CD4-positive, alpha-beta T cell treated with Interleukin-15 for 1 hour (primary cell): ENCODE measurements around the gene MORC4.
"Not testable (repeated sequence)": the region's sequence is repeated elsewhere in the genome, so short reads cannot be mapped to it uniquely, and the experiment has no call there.

Experiments
- DNase-seq: peaks from one replicate; pipeline ENCODE4 v3.0.0-alpha.2; 2020

Gene MORC4

DNA sequence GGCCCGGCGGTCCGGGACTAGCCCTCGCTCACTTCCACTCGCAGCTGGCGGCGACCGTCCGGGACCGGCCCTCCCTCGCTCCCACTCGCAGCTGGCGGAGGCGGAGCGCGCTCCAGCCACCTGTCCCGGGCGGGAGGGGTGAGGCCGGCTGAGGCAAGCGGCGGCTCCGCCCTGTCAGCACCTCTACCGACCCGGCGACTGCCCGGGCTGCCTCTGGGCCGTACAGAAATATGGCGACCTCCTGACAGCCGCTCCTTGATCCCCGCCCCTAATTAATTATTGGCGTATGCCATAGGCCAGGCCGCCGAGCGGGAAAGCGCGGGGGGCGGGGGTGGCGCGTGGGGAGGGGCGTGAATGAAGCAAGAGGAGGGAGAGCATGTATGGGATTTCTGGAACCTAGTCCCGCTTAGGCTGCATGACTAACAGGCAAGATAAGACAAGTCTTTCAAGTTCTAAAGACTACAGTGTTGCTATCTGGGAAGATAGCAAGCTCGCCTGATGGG, at the start of gene MORC4:
TSS of gene MORC4 (minus strand) at position 200 of the 503 bp plus-strand sequence. CDS start 243 bp downstream, outside the sequence.
- DNase-seq, result peak; percentile 71

DNA sequence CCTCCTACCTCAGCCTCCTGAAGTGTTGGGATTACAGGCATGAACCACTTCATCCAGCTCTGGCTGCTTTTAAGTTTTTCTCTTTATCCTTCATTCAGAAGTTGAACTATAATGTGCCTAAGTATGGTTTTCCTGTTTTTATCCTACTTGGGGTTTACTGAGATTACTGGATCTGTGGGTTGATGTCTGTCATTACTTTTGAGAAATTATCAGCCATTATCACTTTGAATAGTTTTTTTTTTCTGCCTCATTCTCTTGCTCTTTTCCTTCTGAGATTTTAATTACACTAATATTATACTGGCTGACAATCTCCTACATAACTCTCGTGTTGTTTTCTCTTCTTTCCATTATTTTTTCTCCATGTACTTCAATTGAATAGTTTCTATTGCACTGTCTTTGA, 47.6 kb upstream of the MORC4 start:
- no peak for DNase-seq

DNA sequence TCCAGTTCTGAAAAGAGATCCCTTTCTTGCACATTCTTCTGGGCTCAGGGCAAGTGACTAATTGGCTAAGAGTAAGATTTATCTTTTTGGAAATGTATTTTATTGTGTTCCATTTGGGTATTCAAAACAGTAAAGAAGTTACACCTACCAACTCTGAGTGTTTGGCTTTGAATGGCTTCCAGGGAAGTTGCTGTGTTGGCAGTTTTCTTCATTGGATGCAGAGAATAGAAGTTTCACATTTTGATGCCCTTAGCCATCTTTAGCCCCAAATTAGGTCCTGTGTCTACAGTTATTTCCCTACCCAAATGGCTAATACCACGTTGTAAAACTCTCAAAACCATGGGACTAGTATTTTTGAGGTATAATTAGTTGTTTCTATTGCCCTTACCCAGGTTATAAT, 29.7 kb upstream of the MORC4 start:
- no peak for DNase-seq

DNA sequence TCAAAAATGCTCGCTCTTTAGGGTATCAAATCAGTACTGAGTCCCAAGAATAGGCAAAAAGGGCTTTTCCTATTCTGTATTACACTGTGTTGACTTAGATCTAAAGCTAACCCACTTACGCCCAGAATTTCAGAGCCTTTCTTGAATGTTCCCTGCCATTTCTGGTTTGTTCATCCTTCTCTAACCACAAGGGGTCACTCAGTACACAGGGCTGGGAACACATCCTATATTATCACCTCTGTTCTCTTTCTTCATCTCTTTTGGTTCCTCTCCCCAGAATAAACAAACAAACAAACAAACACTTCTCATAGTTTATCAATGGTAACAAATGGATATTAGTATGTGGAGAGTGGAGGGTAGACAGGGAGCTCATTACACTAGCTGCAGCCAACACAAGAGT, 25.5 kb upstream of the MORC4 start:
- DNase-seq, result no peak

DNA sequence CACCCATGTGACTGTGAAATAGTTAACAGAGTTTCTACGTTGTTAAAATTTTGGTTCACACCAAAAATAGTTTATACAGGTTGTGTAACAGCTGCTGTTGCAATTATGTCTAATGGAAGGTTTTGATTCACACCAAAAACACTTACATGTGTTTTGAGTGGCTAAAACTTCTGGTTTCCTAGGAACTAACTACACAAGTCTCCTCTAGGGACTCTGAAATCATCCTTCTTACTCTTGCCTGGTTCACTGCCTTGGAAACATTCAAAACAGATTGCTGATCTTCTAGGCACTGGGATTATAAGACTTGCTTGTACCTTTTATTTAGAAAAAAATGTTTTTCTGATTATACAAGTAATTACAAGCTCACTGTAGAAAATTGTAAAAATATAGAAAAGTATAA, 14.9 kb upstream of the MORC4 start:
- DNase-seq, result no peak

DNA sequence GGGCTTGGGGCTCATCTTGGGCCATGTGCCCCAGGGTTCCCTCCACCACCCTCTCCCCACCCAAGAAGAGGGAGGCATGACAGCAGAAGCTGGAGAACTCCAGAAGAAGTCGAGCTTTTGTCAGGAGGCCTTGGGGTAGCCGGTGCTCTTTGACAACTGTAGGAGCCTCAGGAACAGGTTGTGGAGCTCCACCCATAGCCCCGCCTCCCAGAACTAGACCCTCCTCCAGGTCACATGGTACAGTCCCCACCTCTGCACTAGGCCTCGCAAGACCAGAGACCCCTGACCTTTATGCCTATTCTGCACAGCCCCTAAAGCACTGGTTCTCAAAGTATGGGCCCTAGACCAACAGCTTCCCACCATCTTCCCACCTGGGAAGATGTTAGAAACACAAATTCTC, 8.0 kb upstream of the MORC4 start:
- no peak for DNase-seq

DNA sequence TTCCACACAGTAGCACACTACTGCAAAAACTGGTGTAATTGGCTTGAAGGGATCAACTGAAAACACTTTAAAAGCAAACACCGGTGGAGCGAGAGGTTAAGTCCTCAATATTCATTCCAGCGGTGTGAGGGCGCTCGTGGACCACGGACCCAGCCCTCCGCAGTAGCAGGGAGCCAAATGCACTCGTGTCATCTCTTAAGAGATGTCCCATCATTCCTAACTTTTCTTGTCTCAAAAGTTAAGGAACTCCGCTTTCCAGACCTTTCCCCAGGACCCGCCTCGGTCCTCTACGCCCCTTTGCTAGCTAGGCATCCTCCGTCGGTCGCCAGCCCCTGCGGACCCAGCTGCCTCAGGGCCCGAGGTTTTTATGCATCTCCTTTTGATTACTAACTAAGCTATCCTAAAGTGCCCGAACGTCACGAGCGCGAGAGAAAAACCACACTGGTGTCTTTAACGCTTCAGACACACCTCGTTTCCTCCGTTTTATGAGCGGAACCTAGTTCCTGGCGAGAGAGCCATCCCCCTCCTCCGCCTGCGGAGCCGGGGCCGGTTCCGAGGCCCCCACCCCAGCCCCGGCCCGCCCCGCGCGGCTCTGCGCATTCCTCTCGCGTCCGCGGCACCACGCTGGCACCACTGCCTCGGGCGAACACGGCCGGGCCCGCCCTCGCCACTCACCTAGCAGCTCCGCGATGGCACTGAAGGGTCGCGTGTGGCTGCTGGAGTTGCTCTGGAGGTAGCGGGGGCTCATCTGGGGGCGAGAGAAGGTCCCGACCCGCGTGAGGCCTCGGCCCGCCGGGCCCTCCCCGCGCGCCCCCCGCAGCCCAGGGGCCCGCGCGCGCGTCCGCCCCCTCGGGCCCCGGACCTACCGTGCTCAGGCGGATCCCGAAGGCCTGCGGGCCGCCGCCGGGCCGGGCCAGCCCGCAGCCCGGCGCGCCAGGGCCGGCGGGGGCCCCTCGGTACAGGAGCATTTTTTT, 723 bp downstream of the MORC4 start:
- peak; percentile 21 for DNase-seq

DNA sequence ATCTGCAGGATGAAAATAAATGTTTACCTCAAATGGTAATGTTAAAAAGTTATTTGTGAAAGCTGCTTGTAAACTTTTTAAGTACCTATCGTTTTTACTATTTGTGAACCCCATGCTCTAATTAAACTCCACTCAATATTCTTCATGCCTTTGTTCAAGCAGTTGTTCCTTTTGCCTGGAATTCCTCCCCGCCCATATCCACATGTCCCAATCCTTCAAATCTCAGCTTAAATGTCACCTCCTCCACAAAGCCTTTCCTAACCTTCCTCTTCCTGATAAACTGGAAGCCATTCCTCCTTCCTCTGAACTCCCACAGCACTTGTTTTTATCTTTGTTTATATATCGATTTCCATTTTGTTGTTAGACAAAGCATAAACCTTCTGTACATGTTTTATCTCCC, 2.4 kb downstream of the MORC4 start:
- DNase-seq, result no peak

DNA sequence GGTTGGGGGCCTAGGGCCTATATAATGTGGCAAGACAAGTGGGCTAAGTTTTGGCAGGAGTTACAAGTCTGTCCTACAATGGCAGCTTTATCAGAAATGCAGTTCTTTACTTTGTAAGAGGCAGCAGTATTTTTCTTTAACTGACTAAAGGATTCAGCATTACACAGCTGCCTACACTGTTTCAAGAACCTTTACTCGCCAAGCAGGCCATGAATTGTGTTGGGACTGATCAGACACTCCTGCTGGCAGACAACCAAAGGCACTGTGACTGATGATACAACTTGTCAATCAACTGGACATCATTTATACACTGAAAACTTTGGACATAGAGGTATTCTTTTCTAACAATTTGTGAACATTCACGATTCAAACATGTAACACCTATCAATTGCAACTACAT, 4.3 kb downstream of the MORC4 start:
- no peak for DNase-seq

DNA sequence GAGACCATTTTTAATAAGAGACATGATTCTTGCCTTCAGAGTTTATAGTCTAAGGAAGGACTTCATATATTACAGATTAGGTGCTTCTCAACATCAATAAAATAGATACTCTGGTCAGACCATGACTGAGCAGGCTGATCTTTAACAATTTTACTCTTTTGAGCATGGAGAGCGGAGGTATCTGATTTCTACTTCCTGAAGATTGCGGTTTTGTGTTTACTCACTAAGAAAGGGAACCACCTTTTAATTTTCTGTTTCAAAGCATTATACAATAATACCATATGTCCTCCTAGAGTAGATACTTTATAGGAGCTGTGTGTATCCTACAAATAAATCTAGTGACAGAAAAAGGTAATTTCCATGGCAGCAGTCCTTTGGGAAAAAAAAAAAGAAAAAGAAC, 12.5 kb downstream of the MORC4 start:
- no peak for DNase-seq

DNA sequence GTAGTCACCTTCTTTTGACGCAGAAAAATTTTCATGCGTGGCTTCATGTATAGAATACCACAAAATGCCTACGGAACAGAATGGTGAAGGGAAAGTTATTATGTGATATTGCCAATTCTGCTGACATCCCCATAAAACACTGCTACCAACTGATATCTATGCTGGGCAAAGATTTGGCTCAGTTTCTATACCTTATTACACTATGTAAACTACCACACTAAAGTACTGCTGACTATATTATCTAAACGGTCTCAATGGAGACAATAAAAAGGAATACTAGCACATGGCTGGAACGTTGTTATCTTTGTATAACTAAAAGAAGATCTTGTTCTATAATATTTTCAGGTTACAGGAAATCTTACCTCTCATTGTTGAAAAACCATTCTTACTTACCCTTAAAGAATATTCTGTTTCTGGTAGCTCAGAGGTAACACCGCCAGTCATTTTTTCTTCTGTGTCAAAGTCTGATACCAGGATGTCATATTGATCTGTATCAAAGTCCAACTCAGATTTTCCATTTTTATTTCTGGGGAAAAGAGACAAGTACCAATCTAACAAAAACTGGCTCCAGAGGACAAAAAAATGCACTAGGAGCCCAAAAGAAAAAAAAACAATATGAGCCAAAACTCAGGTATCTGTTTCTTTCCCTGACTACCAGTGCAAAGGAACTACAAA, 18.9 kb downstream of the MORC4 start:
- no peak for DNase-seq

DNA sequence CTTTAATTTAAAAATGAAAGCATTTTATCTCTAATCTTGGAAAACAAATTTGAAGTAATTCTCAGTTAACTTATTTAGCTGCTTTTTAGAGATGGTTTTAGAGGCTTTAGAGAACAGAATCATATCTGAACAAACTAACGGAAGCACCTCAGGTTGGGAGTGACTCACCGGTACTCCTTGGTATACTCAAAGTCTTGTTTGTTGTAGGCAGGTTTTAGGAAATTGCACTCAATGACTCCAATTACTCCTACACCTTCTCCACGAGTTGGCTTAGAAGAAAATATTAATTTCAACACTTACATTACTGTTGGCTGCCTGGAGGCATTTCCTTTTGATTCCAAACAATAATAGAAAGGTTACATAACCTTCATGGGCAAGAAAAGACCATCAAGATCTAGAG, 23.6 kb downstream of the MORC4 start:
- DNase-seq, result no peak

DNA sequence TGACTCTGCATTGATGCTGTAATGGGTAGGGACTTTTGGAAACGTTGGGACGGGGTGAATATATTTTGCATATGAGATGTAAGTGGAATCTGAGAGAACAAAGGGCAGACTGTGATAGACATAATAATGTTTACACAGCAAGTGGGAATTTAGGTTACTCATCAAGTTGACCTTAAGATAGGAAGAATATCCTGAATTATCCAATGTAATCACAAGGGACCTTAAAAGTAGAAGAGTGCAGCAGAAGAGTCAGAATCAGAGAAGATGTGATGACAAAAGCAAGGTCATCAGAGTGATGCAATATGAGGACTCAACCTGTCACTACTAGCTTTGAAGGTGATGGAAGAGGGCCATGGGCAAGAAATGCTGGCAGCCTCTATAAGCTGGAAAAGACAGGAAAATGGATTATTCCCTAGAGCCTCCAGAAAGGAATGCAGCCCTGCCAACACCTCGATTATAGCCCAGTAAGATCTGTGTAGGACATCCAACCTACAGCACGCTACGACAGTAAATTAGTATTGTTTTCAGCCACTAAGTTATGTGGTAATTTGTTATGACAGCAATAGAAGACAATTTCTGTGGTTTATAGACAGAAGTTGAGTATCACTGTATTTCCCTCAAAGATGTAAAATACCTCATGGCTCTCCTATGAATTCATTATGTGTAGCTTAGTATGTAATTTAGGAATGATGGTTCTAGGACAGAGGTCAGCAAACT, 26.4 kb downstream of the MORC4 start:
- no peak for DNase-seq

DNA sequence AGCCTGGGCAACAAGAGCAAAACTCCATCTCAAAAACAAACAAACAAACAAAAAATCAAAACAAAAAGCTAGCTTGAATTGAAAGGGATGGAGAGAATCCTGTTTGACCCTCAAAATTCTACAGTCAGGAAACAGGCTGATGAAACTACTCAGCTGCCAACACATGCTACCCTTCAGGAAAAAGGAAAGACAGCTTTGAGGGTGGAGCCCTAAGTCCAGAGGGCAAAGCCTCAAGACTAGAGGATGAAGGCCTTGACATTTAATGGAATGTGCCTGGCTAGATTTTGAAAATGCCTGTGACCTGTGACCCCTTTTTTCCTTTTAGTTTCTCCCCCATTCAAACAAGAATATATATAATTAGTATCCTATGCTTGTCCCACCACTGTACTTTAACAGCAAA, 27.1 kb downstream of the MORC4 start:
- DNase-seq, result no peak

DNA sequence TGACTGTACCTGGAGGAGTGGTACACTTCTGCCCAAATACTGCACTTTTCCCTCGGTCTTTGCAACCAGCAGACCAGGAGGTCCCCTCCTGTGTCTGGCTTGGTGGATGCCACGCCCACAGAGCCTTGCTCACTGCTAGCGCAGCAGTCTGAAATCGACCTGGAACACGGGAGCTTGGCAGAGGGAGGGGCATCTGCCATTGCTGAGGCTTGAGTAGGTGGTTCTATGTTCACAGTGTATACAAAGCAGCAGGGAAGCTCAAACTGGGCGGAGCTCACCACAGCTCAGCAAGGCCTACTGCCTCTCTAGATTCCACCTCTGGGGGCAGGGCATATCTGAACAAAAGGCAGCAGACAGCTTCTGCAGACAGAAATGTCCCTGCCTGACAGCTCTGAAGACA, 33.5 kb downstream of the MORC4 start:
- not testable (repeated sequence) for DNase-seq

DNA sequence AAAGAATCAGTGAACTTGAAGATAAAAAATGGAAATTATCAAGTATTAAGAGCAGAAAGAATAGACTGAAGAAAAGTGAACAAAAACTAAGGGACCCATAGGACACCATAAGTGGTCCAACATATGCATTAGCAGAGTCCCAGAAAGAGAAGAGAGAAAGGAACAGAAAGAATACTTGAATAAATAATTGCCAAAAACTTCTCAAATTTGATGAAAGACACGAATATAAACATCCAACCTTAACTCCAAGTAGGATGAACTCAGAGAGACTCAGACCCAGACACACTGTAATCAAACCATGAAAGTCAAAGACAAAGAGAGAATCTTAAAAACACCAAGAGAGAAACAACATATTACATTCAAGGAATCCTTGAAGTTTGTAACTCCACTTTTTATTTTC, 35.7 kb downstream of the MORC4 start:
- DNase-seq, result no peak

DNA sequence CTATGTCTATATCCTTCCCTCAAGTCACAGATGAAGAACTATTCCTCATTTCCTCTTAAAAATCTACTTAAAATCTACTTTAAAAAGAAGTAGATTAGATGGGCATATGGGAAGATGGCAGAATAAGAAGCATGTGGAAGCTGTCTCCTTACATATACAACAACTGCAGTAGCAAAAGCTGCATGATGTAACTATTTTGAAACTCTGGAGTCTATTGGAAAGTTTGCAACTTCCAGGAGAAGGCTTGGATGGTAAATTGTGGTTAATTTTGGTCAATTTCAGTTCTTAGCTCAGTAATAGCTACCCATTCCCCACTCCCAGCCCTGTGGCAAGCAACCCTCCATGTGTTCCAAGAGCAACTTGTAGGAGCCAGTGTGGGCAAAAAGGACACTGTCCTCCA, 36.9 kb downstream of the MORC4 start:
- no peak for DNase-seq

DNA sequence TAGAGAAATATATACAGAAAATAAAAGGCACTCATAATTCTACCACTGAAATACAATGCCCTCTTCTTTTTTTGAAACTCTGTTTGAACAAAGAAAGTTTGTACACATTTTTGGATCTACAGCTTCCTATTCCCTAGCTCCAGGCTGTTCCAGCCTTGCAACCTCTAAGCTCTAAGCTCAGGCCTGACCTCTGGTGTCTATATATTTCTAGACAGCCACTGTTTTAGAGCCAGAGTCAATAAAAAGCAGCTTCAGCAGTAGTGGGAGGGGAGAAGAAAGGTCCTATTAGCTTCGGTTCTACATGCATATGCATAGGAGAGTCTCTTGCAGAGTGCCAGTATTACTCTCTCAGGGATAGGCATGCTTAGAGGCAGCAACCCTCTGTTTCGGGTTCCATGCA, 40.1 kb downstream of the MORC4 start:
- DNase-seq, result no peak

DNA sequence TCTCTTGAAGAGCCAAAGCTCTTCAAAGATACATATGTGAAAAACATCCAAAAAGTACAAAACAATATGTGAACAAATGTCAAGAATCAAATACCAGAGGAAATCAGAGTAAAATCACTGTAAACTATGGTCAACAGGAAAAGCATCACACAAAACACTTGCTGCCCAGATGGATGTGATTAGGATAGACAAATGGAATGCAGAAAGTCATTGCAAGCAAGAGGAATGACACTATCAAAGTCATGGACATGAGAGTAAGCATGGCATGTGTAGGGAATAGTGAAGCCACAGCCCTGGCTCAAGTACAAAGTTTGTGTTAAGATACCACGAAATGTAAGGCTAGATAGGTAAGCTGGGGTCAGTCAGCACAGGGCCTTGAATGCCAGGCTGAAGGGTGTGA, 42.2 kb downstream of the MORC4 start:
- no peak for DNase-seq

DNA sequence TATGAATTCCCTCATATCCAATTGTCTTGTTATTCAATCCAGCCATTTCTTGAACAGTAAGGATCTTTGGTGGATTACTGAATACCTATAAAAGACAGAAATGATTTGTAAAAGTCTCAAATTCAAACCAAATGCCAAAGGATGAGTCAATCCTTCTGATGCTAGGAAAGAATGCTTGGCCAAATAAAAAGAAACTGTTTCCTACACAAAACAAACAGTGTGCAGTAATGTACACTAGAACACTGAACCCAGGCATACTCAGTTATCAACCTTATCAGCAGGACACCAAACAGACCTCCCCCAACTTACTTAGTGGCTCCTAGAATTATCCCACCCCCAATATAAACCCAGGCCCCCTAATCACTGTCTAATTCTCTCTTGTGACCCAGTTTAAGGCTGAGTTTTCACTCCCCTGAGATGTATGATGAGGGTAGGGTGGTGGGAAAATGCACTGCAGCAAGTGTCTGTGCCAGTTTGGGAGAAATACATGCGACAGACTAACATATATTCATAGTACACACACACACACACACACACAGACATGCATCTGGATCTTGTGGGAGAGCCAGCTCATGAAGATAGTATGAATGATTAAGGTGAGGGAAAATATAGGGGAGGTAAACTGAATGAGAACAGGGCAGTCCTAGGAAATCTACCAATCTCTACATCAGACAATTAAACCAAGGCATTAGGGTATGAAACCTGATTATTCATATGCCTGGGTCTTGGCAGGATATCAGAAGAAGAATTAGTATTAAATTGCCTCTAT, 44.8 kb downstream of the MORC4 start:
- DNase-seq, result no peak

DNA sequence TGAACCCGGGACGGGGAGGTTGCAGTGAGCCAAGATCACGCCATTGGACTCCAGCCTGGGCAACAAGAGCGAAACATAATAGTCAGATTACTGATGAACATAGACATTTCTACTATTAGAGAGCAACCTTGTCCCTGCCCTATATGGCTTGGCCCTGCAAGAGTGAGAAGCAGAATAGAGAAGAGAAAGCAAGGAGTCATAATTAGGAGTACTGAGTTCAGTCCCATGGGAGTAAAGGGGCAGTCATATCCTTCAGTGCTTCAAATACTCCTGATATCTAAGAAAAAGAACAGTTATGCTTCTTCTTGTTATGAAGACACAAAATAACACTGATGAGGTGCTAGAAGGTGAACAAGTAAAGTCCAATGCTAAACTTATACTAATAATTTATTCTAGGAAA, 46.0 kb downstream of the MORC4 start:
- no peak for DNase-seq

DNA sequence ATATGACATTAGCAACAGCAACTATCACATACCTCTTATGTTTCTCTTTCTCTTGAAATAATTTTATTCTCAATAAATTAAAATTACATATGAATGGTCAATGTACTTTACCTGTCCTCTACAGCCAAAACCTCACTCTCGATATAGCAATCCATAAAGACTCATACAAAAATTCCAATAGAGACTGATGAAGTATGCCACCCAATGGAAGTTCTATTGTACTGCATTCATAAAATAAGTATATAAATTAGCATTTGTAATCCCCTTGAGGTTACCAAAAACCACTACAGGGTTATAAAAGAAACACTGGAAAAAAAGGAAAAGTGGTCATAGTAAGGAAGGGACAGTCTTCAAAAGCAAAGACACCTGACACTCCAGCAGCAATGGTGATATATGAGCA, 47.0 kb downstream of the MORC4 start:
- DNase-seq, result no peak

DNA sequence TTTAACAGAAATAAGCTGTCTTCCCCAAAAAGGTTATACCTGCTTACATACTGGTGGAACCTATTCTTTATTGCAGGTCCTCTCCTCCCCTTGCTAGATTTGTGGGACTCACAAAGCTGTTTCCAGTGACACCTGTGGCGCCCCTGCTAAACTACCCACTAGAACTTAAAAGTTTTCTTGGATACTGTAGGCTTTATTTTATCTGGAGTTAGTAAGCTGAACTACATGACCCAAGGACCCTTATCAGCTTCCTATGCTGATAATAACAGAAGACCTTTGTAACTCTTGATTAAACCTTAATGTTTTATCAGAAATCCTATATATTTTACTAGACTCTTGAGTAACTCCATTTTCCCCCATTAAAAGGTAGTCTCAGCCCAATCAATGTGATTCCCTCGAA, 47.5 kb downstream of the MORC4 start:
- DNase-seq, result no peak
